Smooth muscle cell (in vitro differentiated cells): ENCODE data around the gene PCNX2. TPM values are rescaled to one million over a fixed set of nuclear protein-coding genes. Genes with fewer than 3 reads are reported as not detected.

Experiments used
- DNase-seq: peaks from one replicate; lab custom pipeline; 2025; ENCODE audit not compliant: unreplicated experiment; lab: John Stamatoyannopoulos, UW
- H2AFZ ChIP-seq: fragments of 200-600 bp; sonication (generic); 2 replicates; pipeline ENCODE4 v1.6.0; 2016; ENCODE audit warnings: antibody characterized with exemption, low read depth, mild to moderate bottlenecking
- H3F3A ChIP-seq: fragments of 200-600 bp; sonication (generic); 2 replicates; pipeline ENCODE4 v1.6.0; 2017; ENCODE audit warnings: antibody characterized with exemption, low read depth
- H3K27ac ChIP-seq: fragments of 200-600 bp; sonication (generic); 2 replicates; pipeline ENCODE4 v1.5.1; 2016; ENCODE audit warnings: low read depth, mild to moderate bottlenecking
- H3K27me3 ChIP-seq: fragments of 200-600 bp; sonication (generic); 2 replicates; pipeline ENCODE4 v1.6.1; 2016; ENCODE audit warnings: low read depth, mild to moderate bottlenecking
- H3K36me3 ChIP-seq: fragments of 200-600 bp; sonication (generic); 2 replicates; pipeline ENCODE4 v1.5.1; 2016; ENCODE audit warnings: low read depth
- H3K4me1 ChIP-seq: fragments of 200-600 bp; sonication (generic); 2 replicates; pipeline ENCODE4 v1.5.1; 2016; ENCODE audit warnings: low read depth
- H3K4me2 ChIP-seq: fragments of 200-600 bp; sonication (generic); 2 replicates; pipeline ENCODE4 v1.6.0; 2016; ENCODE audit warnings: mild to moderate bottlenecking
- H3K4me3 ChIP-seq: fragments of 200-600 bp; sonication (generic); 2 replicates; pipeline ENCODE4 v1.5.1; 2016; ENCODE audit warnings: mild to moderate bottlenecking
- H3K79me2 ChIP-seq: fragments of 200-600 bp; sonication (generic); 2 replicates; pipeline ENCODE4 v1.6.0; 2016; ENCODE audit warnings: low read depth, mild to moderate bottlenecking
- H3K9ac ChIP-seq: fragments of 200-600 bp; sonication (generic); 2 replicates; pipeline ENCODE4 v1.6.0; 2016; ENCODE audit warnings: low read depth
- H3K9me3 ChIP-seq: fragments of 200-600 bp; sonication (generic); replicated peaks from 2 replicates; pipeline ENCODE4 v1.5.1; 2016; ENCODE audit warnings: low read depth
- H4K20me1 ChIP-seq: fragments of 200-600 bp; sonication (generic); 2 replicates; pipeline ENCODE4 v1.6.0; 2016; ENCODE audit warnings: low read depth
- WGBS: methylation state at CpG from one replicate; pipeline ENCODE4 v1.1.7; 2016; ENCODE audit warnings: low lambda C conversion rate; 5-methylcytosine and 5-hydroxymethylcytosine counted together
- polyA plus RNA-seq: library from polyadenylated mRNA; unstranded; fragments of >200 nt; fragmentation: Nextera tagmentation; extraction: Ambion mirVana; gene quantifications from 2 replicates; pipeline ENCODE4 v1.2.1, GENCODE V29; 2016
- total RNA-seq: library from RNA; depleted of rRNA; stranded (reverse); fragments of >200 nt; gene quantifications from 2 replicates; pipeline ENCODE4 v1.2.3, GENCODE V29; 2014
- TF ChIP-seq, protein P1 (sequence below): fragments of 200-600 bp; sonication (generic); IDR thresholded peaks from 2 replicates; pipeline ENCODE4 v1.5.1; 2017; ENCODE audit warnings: borderline replicate concordance, mild to moderate bottlenecking, antibody characterized with exemption; ENCODE audit not compliant: insufficient read depth, poor library complexity, severe bottlenecking

Gene PCNX2
- total and polyA plus RNA-seq, 2 experiments from 2014 or later: 4.7 to 18.2 TPM

DNA sequence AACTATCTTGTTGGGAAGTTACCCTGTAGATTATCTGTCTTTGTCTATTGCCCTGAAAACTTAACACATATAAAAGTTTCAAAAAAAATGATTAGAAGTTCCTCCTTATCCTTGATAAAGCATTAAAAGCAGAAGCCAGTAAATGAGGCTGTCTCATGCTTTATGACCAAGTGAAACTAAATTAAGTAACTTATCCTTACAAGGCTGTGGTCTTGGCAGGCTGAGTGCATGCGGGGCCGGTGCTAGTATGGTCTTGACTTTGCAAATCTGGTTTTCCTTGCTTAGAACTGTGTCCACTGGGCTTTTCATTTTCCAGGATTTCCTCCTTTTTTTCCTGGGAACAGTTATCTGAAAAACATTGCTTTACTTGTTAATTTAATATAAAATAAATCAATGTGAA lies 43.1 kb downstream of the PCNX2 start:
- H3K4me1 ChIP-seq: no peaks in the 10 kb centered on the region
- WGBS: 32% methylated on average over 2 of the region's 2 CpGs
- H3K4me3 ChIP-seq: no peak overlapping the region
- H3K27me3 ChIP-seq: no peaks in the 10 kb centered on the region
- no peaks in the 10 kb centered on the region for H3K9me3 ChIP-seq
- no peak overlapping the region for H2AFZ ChIP-seq
- peaks cover 12% of the 10 kb centered on the region for H3F3A ChIP-seq
- H4K20me1 ChIP-seq: peaks cover 16% of the 10 kb centered on the region
- peak overlapping the region; percentile 58 for H3K4me2 ChIP-seq
- H3K9ac ChIP-seq: no peak overlapping the region
- no peaks in the 10 kb centered on the region for H3K79me2 ChIP-seq
- TF ChIP-seq, protein P1, sequence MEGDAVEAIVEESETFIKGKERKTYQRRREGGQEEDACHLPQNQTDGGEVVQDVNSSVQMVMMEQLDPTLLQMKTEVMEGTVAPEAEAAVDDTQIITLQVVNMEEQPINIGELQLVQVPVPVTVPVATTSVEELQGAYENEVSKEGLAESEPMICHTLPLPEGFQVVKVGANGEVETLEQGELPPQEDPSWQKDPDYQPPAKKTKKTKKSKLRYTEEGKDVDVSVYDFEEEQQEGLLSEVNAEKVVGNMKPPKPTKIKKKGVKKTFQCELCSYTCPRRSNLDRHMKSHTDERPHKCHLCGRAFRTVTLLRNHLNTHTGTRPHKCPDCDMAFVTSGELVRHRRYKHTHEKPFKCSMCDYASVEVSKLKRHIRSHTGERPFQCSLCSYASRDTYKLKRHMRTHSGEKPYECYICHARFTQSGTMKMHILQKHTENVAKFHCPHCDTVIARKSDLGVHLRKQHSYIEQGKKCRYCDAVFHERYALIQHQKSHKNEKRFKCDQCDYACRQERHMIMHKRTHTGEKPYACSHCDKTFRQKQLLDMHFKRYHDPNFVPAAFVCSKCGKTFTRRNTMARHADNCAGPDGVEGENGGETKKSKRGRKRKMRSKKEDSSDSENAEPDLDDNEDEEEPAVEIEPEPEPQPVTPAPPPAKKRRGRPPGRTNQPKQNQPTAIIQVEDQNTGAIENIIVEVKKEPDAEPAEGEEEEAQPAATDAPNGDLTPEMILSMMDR: no peak
- no peak overlapping the region for H3K27ac ChIP-seq
- H3K36me3 ChIP-seq: peaks cover 6% of the 10 kb centered on the region
- no peak for DNase-seq

DNA sequence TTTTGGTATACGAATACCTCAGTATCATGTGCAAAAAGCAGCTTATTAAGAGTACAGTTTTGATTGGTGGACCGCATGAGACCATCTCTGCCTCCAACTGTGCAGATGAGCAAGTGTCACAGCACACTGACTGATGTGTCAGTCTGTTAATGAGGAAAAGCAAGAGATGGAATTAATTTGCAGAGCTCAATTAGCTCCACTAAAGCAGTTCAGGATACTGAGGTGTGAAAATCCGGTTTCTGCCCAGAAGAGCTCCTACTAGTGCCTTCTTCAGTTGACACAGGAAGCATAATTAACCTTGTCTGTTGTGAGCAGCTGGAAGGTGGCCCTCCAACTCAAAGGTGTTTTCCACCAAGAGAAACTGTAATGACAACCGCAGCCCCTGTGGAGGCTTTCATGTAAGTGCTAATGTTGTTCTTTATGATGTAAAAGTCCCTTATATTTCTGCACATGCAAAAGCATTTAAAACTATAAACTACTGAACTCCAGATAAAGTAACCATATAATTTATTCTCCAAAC lies 44.3 kb downstream of the PCNX2 start:
- Histone ChIP-seq H3K4me2 (no peak overlapping the region), H3K27ac (no peak overlapping the region), H3K36me3 (peaks cover 6% of the 10 kb centered on the region), H3K9ac (no peak overlapping the region), H4K20me1 (peaks cover 16% of the 10 kb centered on the region), H3K4me3 (no peak overlapping the region), H3K9me3 (no peaks in the 10 kb centered on the region), H3K27me3 (no peaks in the 10 kb centered on the region), H3K79me2 (no peaks in the 10 kb centered on the region), H2AFZ (no peak overlapping the region), H3F3A (peaks cover 12% of the 10 kb centered on the region), H3K4me1 (no peaks in the 10 kb centered on the region)
- no peak for DNase-seq
- TF ChIP-seq, protein P1: no peak
- 90% methylated on average over 4 of the region's 4 CpGs for WGBS

DNA sequence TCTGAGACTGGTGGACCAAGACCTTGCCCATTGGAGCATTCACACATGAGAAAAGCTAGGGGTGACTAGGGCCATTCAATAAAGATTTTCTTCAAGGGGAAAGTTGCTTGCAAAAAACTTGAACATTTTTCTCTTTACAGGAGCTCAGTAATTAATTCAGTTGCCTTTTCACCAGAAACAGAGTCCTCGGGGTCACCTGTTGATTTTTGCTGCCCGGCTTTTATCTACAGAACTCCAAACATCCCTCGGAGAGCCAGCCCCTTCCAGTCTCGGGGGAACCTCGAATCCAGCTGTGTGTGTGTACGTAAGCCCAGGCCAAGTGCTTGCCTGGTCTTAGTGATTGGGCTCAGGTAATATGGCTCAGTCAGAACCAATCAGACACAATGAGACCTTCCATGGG lies 47.5 kb downstream of the PCNX2 start:
- Histone ChIP-seq H3K4me3 (no peak overlapping the region), H3K79me2 (no peaks in the 10 kb centered on the region), H3K27ac (no peak overlapping the region), H3K9me3 (no peaks in the 10 kb centered on the region), H3F3A (peaks cover 3% of the 10 kb centered on the region), H3K4me2 (no peak overlapping the region), H3K9ac (no peak overlapping the region), H3K36me3 (peaks cover 6% of the 10 kb centered on the region), H2AFZ (no peak overlapping the region), H3K27me3 (no peaks in the 10 kb centered on the region), H4K20me1 (peaks cover 2% of the 10 kb centered on the region), H3K4me1 (no peaks in the 10 kb centered on the region)
- WGBS: 92% methylated on average over 6 of the region's 6 CpGs
- TF ChIP-seq, protein P1: no peak
- no peak for DNase-seq

DNA sequence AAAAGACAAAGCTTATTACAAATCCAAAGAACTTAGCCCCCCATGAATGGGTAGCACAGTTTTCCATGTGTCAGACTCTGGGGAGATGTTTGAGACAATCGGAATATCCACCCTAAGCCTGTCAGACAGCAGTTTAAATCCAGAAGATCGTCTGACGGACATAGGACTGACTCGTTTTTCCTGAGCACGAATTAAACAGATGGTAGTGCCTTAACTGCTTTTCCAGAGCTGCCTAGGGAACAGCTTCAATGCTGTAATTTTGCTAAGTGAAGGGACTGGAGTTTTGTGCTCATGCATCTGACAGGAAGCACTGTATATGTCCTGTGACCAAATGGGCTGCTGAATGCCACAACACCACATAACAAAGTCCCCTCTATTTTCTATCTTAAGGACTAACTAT lies 48.6 kb downstream of the PCNX2 start:
- Histone ChIP-seq H3F3A (no peaks in the 10 kb centered on the region), H3K4me1 (no peaks in the 10 kb centered on the region), H3K4me3 (no peak overlapping the region), H2AFZ (no peak overlapping the region), H3K27me3 (no peaks in the 10 kb centered on the region), H3K36me3 (peaks cover 6% of the 10 kb centered on the region), H3K79me2 (no peaks in the 10 kb centered on the region), H4K20me1 (no peaks in the 10 kb centered on the region), H3K4me2 (no peak overlapping the region), H3K27ac (no peak overlapping the region), H3K9ac (no peak overlapping the region), H3K9me3 (no peaks in the 10 kb centered on the region)
- WGBS: 42% methylated on average over 5 of the region's 5 CpGs
- no peak for DNase-seq
- TF ChIP-seq, protein P1: no peak
